AG09319 (cell line): Measurements from ENCODE around the gene NUDT14.

Experiments used
- DNase-seq: peaks from one replicate; pipeline ENCODE4 v3.0.0-alpha.2; 2010; ENCODE audit warnings: low read depth; ENCODE audit errors: extremely low read depth
- CTCF ChIP-seq: IDR thresholded peaks from 2 replicates; pipeline ENCODE4 v1.5.1; 2011; ENCODE audit warnings: low read depth, mild to moderate bottlenecking, inconsistent platforms, low read length, moderate library complexity

Gene NUDT14

DNA sequence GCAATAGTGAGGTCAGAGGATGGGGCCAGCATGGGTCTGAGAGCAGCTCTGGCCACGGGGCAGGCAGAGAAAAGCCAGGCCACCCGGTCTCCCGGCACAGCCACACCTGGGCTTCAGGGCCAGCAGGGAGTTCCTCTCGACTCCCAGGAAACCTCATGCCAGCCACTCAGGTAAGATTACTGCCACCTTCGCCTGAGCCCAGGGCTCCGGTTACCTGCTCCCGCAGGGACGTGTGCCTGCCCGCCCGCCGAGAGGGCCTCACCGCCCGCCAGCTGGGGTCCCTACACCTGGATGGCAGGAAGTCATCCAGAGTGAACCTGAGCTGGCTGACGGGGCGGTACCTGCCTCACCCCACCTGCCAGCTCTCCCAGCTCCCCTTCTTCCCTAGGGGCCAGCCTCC is 19.8 kb downstream of the NUDT14 start:
- no peak for TF ChIP-seq CTCF
- DNase-seq, result no peak

GRCh38 chr14:105160776-105161175 is 20.3 kb downstream of the NUDT14 start:
- no peak for DNase-seq
- no peak for TF ChIP-seq CTCF

GRCh38 chr14:105159344-105159743 is 21.8 kb downstream of the NUDT14 start:
- no peak for TF ChIP-seq CTCF
- no peak for DNase-seq

DNA sequence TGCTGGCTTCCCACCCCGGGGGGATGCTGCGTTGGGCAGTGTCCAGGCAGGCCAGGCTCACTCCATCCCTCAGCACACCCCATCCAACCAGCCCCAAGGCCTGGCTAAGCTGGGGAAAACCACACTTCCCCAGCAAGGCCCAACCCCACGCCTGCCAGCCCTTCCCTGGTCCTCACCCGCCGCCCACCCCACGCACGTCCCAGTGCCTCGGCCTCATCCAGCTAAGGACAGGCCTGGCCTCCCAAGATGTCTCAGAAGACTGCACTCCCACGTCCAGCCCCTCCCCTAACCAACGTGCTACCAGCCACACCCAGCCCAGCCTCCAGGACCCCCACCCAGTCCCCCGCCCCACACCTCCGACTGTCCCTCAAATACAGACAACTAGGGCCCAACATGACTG is 22.3 kb downstream of the NUDT14 start:
- no peak for TF ChIP-seq CTCF
- DNase-seq, result no peak

DNA sequence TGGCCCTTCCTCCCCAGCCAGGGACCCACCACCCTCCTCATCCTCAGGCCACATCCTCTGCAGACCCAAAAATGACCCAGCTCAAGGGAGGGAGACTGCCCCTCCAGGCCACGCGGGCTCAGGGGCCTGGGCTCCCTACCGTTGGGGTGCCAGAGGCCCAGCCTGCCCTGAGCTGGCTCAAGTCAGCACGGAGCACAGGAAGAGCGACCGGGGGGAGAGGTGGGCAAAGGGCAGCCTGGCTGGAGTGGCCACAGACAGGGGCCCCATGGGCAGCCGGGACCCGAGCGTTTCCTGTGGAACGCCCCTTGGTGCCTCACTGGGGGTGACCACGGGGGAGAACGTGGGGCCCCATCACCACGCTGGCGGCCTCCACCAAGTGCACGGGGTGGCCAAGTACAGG is 23.2 kb downstream of the NUDT14 start:
- no peak for DNase-seq
- no peak for TF ChIP-seq CTCF

- DNase-seq, result no peak
- no peak for TF ChIP-seq CTCF
These were observed 24.4 kb downstream of the NUDT14 start for GRCh38 chr14:105156414-105157375.

DNA sequence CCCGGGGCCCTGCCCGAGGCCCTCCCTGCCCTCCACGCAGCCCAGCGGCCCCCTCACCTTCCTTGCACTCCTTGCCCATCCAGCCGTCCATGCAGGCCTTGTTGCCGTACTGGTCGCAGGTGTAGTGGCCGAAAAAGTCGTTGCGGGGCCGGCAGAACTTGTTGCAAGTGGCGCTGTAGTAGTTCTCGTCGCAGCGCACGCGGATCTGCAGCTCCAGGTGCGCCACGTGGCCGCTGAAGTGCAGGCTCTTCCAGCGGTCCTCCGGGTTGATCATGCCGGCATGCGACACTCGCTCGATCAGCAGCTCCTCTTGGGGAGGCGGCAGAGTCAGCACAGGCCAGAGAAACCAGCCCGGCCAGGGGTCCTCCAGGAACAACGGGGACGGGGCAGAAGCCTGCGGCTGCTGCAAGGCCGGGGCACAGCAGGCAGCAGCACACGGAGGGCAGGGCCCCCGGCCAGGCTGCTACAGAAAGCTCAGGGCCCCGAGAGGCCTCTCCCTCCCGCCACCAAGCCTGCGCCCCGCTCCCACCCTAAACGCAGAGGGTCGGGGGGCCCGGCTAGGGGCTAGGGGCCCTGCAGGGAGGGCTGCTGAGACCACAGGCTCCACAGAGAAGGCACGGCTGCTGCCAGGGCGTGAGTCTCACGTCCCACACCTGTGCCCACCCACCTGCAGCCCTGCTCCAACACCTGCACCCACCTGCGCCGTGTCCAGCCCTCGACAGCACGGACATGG is 25.3 kb downstream of the NUDT14 start:
- DNase-seq, result no peak
- no peak for TF ChIP-seq CTCF
